Gastrocnemius medialis (tissue), 4 donors: ENCODE measurements around the gene REX1BD.

Experiments
- POLR2A ChIP-seq, 2 donors: fragments of 450-650 bp; IDR thresholded peaks; one replicate each; pipeline ENCODE4 v1.6.1; 2017; ENCODE audit warnings: antibody characterized with exemption in 2 of 2, mild to moderate bottlenecking in 2 of 2, moderate library complexity in 2 of 2
- TF ChIP-seq, protein P1 (sequence below), 5 experiments: fragments of 450-650 bp in 3 of 5; fragments of 200-600 bp in 2 of 5; sonication (generic) in 2 of 5; IDR thresholded peaks in 4 of 5; conservative IDR thresholded peaks in 1 of 5; 1 replicate in 4 of 5; 2 replicates in 1 of 5; pipeline ENCODE4 v1.5.1; 2016 to 2019; ENCODE audit warnings: antibody characterized with exemption in 5 of 5, mild to moderate bottlenecking in 3 of 5, moderate library complexity in 3 of 5

DNA sequence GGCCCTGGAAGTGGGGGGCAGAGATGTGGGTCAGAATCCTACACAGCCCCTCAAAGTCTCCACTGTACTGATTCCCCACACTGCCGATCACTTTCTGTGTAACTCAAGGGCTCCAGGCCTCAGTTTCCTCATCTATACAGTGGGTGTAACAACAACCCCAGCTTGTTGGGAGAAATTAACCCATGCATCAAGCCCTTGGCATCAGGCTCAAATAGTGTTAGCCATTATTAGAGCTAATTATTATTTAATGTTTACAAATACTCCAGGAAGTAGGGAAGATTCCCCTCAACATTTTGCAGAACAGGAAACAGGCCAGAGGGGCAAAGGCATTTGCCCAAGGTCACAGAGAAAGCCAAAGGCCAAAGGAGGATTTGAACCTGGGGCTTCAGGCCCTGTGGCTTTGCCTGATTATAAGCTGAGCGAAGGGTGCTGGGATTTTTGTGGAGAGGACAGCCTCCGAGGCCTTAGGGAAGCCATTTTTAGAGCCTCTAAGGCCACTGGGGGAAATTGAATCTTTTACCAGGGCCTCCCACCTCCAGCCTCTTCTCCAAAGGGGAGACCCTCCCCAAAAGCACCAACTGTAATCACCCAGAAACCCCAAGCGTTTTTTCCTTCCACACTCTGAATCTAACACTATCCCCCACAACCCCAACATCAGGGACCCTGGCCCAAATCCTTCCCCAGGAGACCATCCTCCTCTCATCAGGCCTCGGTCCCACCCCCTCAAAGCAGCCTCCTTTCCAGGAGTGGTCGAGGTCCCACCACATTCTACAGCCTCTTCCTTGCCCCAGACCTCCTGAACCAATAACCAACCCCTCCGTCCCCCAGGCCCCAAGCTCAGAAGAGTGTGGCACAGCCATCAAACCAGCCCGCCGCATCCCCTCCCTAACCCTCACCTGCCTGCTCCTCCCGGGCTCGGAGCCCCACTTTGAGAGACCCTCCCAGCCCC is 46.3 kb upstream of the REX1BD start:
- TF ChIP-seq POLR2A (IDR thresholded peaks at IDR 0.05): no peak
- TF ChIP-seq, protein P1, sequence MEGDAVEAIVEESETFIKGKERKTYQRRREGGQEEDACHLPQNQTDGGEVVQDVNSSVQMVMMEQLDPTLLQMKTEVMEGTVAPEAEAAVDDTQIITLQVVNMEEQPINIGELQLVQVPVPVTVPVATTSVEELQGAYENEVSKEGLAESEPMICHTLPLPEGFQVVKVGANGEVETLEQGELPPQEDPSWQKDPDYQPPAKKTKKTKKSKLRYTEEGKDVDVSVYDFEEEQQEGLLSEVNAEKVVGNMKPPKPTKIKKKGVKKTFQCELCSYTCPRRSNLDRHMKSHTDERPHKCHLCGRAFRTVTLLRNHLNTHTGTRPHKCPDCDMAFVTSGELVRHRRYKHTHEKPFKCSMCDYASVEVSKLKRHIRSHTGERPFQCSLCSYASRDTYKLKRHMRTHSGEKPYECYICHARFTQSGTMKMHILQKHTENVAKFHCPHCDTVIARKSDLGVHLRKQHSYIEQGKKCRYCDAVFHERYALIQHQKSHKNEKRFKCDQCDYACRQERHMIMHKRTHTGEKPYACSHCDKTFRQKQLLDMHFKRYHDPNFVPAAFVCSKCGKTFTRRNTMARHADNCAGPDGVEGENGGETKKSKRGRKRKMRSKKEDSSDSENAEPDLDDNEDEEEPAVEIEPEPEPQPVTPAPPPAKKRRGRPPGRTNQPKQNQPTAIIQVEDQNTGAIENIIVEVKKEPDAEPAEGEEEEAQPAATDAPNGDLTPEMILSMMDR (IDR thresholded peaks at IDR 0.05 in 4 of 5, conservative IDR thresholded peaks at IDR 0.05 in 1 of 5): no peak
